ENCODE measurements around the gene KRT16.

GRCh38 chr17:41614098-41614497 is 1.5 kb upstream of the KRT16 start:
- TF ChIP-seq CTCF (conservative IDR thresholded peaks at IDR 0.05; ENCODE audit: low read depth, low read length) (no peak), EZH2 (IDR thresholded peaks at IDR 0.05; ENCODE audit: low read length, unreplicated experiment) (no peak)
